AG20443 (cell line): ENCODE data around the gene SERHL2.
A peak's percentile ranks its signal among the peaks of the same experiment; 100 is the strongest.
"Not testable (repeated sequence)": the region's sequence is repeated elsewhere in the genome, so short reads cannot be mapped to it uniquely, and the experiment has no call there.

ENCODE experiments used
- DNase-seq: peaks from one replicate; pipeline ENCODE4 v3.0.0; 2012; ENCODE audit warnings: low spot score, mixed read lengths

The SERHL2 gene

DNA sequence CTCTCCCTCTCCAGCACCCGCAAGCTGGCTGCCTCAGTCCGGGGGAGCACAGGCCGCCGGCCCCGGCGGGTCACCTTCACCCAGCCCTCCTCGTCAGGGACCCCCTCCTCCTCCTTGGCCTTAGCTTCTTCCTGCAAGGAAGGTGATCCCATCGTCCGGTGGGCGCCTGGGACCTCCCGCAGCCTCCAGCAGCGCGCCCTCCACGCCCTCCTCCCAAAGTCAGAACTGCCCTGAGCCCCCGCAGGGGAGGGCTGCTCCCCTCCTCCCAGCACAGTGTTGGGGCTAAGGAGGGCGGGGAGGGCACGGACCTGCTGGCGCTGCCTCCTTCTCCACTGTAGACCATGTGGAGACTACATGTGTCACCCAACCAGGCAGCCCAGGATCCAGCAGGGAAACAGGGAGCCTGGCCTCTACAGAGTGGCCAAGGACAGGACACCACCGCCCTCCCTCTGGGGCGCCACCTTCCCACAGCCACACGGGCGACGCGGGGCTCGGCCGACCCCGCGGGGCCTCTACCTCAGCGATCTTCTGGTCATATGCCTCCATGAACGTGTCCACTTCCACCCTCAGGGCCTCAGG lies 22.3 kb downstream of the SERHL2 start:
- DNase-seq = not testable (repeated sequence)

DNA sequence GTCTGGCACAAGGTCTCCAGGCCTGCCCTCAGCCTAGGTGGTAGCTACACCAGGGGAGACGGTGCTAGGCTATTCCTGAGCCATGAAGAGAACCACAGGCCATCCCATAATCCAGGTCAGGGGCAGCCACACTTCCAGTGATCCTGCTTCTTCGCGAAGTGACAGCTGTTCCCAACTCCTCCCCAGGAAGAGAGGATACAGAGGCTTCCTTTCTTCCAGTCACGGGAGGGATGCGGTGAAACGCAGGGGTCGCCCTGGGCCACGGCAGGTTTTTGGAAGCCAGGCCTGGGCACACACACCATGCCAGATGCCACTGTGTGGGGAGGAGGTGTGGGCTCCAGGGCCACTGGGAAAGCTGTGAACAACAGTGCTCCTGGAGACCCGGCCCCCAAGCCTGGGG lies 23.4 kb downstream of the SERHL2 start:
- not testable (repeated sequence) for DNase-seq

DNA sequence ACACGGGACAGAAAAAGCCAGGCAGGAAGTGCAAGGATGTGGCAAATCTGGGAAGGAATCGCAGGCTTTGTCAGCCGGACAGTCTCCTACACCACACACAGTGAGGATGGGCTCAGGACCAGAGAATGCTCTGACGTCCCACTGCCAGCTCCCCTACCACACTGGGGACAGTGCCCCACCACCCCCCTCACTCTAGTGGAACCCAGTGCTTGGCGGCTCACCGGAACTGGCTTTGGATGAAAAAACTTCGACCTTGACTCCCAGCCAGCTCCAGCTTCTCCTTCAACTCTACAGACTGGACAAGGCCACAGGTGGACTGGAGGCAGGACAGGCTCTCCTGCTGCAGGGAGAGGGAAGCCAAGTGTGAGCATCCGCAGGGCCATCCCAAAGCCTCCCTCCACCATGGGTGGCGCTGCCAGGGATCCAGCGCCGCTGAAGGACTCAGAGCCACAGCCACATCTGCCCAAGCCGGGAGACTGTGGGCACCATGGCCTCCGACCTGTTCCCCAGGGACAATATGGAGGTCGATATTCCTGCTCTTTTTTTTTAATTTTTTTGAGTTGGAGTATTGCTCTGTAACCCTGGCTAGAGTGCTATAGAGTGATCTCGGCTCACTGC lies 24.0 kb downstream of the SERHL2 start:
- no peak for DNase-seq

DNA sequence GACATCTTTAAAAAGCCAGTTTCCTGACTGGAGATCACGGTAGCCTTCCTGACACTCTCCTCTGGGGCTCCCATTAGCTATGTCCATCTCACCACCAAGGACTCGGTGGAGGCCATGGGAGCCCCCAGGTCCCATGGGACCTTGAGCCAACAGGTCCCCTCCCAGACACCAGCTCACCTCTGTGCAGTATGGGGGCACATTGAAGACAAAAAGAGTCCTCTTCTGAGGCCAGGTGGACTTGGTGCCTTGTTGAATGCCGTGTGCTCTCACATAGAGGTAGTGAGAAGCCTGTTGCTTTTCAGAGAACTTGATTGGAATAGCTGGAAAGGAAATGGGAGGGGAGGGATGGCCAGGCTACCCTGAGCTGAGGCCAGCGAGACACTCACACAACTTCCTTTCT lies 26.3 kb downstream of the SERHL2 start:
- not testable (repeated sequence) for DNase-seq

DNA sequence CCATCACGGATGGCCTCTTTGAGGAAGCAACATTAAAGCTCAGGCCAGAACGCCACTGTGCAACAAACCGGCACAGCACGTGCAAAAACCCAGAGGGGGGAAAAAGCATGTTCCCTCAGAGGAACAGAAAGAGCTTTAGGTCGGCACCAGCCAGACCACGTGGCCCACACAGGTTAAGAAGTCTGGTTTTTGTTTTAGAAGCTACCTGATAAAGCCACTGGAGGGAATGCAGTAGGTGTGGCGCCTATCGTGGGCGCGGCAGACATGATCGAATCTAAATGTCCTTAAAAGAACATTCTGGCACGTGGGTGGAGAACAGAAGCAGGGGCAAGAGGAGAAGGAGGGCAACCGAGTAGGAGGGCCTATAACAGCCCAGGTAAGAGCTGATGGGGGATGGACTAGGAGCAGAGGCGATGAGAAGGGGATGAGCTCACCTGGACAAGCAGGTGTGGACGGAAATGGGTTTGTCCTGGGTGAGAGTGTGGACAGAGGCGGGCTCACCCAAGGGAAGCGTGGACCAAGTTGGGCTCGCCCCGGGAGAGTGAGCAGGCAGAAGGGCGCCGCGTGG lies 27.5 kb downstream of the SERHL2 start:
- DNase-seq = not testable (repeated sequence)

DNA sequence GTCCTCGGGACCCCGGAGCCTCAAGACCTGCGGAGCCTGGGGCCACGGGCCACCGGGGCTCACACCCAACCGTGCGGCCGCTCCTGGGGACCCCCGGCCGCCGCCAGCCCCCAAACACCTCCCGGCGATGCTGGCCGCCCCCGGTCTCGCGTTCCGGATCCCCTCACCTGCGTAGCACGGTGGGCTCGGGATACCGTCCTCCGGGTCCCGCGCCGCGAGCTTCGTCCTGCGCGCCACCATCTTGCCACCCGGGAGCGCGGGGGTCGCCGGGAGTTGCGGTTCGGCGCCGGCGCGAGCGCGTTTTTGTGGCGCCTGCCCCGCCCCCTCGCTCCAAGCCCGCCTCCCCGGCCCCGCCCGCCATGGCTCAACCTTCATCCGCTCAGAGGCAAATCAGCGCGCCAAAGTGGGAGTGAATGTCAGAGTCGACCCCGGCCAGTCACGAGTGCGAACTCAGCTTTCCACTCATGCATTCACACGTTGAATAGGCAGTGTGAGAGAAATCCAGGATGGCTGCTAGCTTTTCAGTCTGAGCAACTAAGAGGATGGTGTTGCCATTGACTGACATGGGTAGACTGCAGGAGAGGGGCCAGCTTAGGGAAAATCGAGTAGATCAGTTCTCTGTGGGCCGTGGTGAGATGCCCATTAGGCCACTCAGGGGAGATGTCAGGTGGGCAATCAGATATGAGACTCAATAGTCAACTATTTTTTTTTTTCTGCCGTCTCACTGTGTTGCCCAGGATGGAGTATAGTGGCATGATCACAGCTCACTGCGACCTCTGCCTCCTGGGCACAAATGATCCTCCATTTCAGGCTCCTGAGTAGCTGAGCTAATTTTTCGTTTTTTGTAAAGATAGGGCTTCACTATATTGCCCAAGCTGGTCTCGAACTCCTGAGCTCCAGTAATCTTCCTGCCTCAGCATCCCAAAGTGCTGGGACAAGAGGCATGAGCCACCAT lies 28.3 kb downstream of the SERHL2 start:
- peak; percentile 95 for DNase-seq

DNA sequence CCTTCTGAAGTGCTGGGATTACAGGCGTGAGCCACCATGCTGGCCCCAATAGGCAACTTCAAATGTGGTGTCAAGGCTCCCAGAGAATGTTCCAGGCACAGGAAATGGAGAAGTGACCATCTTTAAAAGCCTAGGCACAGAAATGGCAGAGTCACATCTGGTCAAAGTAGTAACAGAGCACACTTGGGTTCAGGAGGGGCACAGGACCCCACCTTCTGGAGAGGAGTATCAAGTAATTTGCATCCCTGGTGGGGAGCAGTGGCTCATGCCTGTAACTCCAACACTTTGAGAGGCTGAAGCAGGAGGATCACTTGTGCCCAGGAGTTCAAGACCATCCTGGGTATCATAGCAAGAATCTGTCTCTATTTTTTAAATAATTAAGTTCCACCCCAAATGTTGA lies 29.2 kb downstream of the SERHL2 start:
- DNase-seq = no peak

DNA sequence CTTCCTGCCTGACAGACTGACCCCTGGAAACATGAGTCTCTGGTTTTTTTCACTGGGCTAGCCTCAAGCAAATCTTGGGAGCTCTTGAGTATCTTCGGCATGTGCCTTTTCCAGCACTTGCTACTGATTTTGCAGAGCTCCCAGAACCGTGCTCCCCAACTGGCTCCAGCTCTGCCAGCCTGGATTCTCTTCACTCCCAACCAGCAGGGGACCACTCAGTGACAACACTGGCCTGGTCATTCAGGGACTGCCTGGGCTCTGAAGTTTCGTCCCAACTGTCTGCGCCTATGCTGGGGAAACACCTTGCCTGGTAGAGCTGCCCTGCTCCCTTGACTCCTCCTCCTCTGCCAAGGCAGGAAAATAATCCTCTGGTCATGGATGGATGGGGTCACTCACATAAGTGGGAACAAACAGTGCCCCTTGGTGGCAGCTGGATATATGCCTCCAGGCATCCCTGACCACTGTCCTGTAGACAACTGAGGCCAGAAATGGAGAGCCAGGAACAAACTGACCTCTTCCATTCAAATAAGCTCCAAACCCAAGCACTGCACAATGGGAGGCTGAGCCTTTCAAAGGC lies 30.7 kb downstream of the SERHL2 start:
- no peak for DNase-seq

DNA sequence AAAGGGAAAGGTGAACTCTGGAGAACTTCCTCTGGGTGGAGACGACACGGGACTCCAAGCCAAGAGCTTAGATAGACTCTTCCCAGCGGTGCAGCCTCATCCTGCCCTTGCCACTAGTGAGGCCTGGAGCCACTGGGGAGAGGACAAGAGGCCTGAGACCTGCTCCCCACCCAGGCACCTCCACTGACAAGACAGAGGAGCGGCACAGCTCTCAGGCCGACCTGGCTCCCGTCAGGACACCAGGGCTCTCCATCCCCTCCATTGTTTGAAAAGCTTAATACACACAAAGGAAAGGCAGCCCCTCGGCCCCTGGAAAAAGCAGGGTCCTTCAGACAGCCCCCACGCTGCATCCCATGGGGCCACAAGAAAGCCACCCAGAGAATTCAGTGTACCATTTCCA lies 31.3 kb downstream of the SERHL2 start:
- DNase-seq = no peak

DNA sequence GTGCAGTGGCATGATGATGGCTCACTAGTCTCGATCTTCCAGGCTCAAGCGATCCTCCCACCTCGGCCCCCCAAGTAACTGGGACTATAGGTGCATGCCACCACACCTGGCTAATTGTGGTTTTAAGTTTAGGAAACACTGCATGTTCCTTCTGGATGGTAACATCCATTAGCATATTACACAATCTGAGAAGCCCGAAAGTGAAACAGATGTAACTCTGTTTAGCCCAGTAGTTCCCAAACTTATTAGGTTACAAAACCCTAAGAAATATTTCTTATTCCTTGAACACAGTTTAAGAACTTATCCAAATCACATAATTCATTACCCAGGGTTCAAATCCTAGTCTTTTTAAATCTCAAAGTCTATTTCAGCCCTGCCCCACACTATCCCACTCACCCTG lies 32.6 kb downstream of the SERHL2 start:
- no peak for DNase-seq

DNA sequence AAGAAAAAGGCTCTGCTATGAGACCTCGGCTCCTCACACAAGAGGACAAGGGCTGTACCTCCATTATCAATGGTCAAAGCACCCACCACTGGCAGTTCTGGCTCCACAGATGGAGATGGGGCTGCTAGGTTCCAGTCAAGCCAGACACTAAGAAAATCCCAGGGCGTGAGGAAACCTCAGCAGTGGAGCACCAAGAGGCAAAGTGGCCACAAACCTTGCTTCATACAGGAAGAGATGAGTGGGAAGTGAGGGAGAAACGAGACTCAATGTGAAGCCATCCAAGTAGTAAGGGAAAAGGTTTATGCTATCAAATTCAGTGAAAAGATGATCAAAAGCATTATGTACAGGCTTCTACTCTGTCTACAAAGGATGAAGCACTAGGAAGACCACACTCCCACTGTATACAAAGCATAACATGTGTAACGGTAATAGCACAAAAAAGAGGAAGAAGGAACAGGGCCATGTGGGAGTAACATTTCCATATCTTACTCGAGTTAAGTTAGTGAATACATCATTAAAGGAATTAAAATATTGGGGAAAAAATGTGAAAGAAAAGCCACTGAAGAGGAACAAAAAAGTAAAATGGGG lies 33.9 kb downstream of the SERHL2 start:
- DNase-seq = no peak

DNA sequence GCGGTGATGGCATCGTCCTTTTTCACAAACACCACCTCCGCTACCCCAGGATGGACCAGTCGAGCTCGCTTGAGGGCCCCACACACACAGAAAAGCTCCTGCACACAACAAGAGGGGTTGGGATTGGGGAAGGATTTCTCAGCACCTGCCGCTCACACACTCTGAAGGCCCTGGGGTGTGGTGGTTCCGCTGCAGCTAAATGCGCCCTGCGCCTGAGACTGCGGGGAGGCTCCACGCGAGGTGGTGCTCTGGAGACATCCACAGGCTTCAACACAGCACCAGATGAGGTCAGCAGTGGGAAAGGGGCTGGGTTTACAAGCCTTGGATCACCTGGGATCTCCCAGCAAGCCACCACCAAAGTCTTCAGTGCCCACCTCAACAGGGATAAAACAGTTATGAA lies 38.2 kb downstream of the SERHL2 start:
- DNase-seq = no peak

DNA sequence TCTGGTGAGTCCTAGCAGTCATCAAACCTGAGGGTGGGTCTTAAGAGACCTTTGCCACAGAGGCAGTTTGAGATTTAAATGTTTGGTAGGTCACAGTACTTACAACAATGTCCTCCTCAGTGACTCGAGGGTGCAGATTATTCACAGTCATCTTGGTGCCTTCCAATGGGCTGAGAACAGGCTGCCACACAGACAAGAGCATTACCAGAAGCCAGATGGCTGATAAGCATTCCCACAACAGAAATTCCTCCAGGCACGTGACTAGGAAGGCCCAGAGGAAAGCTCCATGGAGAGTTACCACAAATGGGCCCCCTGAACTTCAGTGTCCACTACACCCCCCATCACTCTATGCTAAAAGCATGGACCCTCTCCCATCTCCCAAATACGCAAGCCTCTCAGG lies 41.7 kb downstream of the SERHL2 start:
- DNase-seq = no peak

DNA sequence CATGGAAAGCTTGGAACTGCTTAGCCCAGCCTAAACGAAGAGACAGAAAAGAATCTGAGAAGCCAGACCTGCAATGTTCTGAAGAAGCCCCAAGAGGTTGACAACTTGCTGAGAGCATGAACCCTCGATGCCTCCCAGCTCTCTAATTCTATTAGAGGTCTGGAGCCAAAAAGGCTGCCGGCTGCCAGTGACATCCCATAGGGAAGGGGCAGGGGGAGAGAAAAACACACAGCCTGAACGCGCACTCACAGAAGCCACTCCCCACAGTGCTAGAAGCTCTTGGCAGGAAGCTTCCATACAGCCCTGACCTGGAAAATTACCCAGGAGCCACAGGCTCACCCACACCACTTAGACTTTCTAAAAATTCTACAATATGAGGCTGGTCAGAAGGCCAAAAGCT lies 42.6 kb downstream of the SERHL2 start:
- DNase-seq = no peak

DNA sequence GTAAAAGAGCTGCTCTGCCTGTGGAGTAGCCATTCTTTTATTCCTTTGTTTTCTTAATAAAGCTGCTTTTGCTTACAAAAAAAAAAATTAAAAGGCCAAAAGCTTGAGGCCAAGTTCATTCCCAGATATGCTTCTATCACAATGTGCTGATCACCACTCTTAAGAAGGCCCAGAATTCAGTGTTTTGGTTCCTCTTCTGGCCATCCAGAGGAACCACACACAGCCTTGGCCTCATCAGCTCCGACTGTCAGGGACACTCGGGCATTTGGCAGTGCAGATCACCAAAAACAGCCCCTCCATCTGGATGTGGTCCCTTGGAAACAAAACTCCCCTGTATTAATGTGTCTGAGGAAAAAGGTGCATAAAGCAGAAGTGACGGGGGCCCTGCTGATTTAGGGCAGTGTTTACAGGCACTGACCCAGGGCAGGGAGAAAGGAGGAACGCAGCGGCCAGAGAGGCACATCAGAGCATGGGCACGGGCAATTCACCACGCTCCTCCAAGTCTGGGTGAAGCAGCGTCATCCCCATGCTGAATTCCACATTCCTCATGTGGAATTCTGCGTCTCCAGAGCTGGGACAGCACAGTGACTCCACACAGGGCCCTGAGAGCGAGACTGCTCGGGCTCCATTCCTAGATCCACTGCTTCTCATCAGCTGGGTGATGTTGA lies 43.2 kb downstream of the SERHL2 start:
- no peak for DNase-seq

DNA sequence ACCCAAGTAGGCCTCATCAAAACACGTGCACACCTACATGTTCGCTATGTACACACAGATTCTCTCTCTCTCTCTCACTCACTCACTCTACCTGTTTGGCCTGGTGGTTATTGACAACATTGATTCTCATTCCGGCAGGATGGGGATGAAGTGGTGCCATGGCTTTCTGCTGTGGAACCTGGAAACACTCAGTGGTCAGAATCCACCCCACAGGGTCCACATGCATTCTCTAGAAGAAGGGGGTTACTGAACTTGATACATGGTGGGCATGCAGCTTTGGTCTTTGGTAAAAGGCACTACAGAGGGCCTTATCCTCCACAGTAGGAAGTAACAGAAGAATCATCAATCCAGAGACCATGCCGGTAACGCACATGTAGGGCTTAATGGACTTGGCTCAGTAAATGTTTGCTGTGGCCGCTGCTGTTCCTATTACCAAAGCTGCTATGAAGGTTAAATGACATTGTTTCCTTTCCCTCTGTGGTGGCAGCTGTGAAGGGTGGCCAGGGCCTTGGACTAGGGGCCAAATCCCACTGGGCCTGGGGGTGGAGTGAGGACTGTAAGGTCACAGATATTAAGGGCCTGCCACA lies 48.2 kb downstream of the SERHL2 start:
- DNase-seq = no peak

DNA sequence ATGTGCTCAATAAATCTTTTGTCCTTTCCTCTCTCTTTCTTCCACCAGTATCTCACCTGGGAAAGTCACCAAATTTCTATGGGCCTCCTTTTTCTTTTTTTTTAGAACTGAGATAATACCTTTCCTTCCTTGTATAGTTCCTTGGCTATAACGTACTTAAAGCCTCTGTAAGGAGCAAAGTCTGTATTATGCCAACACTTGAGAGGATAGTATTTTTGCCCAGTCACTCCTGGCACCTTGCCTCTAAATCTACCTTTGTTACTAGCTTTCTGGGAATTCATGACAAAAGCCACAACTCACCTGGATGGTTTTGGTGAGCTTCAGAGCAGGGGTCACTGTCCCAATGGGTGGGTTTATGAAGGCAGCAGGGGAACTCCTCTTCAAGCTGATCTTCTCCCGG lies 48.7 kb downstream of the SERHL2 start:
- DNase-seq = no peak

DNA sequence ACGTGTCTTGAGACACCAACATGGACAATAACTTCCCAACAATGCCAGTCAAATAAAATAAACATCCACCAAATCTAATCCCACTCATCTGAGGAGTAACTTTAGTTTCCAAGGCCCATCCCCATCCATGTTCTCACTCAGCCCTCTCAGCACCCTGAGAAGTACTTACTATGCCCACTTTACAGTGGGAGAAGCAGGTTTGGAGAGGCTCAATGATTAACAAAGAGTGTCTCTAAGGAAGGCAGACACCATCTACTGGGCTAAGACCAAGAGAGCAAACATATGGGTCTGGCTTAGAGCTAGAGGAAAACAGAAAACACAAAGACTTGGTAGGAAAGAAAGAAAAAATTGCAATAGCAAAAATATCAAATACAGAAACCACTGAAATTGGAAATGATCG lies 49.7 kb downstream of the SERHL2 start:
- DNase-seq = no peak

DNA sequence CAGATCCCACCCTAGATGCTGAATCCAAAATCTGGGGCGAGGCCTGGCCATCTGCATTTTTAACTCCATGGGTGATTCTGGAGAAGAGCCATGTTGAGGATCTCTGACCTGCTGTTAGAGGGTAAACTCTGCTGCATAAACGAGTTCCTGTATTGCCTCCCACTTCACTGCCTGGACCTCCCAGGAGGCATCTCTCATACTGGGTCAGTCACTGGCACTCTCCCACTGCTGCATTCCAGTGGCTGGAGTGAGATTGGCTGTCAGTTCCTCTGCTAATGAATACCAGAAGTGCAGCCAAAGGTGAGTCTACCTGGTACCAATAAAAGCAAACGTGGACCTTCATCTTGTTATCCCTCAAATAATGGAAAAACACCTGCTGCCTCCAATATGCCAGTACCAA lies 50.6 kb downstream of the SERHL2 start:
- DNase-seq = peak; percentile 39

DNA sequence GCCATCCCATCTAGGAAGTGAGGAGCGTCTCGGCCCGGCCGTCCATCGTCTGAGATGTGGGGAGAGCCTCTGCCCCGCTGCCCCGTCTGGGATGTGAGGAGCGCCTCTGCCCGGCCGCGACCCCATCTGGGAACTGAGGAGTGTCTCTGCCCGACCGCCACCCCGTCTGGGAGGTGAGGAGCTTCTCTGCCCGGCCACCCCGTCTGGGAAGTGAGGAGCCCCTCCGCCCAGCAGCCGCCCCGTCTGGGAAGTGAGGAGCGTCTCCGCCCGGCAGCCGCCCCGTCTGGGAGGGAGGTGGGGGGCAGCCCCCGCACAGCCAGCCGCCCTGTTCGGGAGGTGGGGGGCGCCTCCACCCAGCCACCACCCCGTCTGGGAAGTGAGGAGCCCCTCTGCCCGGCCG lies 53.9 kb downstream of the SERHL2 start:
- not testable (repeated sequence) for DNase-seq
